HEK293T (cell line): ENCODE data around the gene MYO16.

Experiments used
- ARNT ChIP-seq: fragments of 450-650 bp; IDR thresholded peaks from 2 replicates; pipeline ENCODE4 v1.6.1; 2017; ENCODE audit warnings: mild to moderate bottlenecking
- BHLHE40 ChIP-seq: fragments of 450-650 bp; IDR thresholded peaks from 2 replicates; pipeline ENCODE4 v1.6.1; 2016; ENCODE audit warnings: mild to moderate bottlenecking, moderate library complexity, borderline replicate concordance
- CTBP1 ChIP-seq: fragments of 450-650 bp; IDR thresholded peaks from 2 replicates; pipeline ENCODE4 v1.6.1; 2016; ENCODE audit warnings: borderline replicate concordance
- ELF4 ChIP-seq: fragments of 450-650 bp; IDR thresholded peaks from 2 replicates; pipeline ENCODE4 v1.6.1; 2017; ENCODE audit warnings: antibody characterized with exemption
- FOXA1 ChIP-seq: fragments of 450-650 bp; IDR thresholded peaks from 2 replicates; pipeline ENCODE4 v1.6.1; 2016; ENCODE audit warnings: mild to moderate bottlenecking
- FOXK2 ChIP-seq: fragments of 450-650 bp; IDR thresholded peaks from 2 replicates; pipeline ENCODE4 v1.6.1; 2016; ENCODE audit warnings: mild to moderate bottlenecking
- FOXM1 ChIP-seq: fragments of 450-650 bp; IDR thresholded peaks from 2 replicates; pipeline ENCODE4 v1.6.1; 2017; ENCODE audit warnings: mild to moderate bottlenecking, borderline replicate concordance
- L3MBTL2 ChIP-seq: fragments of 450-650 bp; conservative IDR thresholded peaks from 2 replicates; pipeline ENCODE4 v1.6.1; 2016; ENCODE audit warnings: mild to moderate bottlenecking
- SP1 ChIP-seq: fragments of 450-650 bp; IDR thresholded peaks from 2 replicates; pipeline ENCODE4 v1.6.1; 2017
- SUZ12 ChIP-seq: fragments of 450-650 bp; IDR thresholded peaks from 2 replicates; pipeline ENCODE4 v1.6.1; 2016; ENCODE audit warnings: mild to moderate bottlenecking
- ZNF384 ChIP-seq: fragments of 450-650 bp; IDR thresholded peaks from 2 replicates; pipeline ENCODE4 v1.6.1; 2016
- TF ChIP-seq, protein P1 (sequence below): fragments of 450-650 bp; IDR thresholded peaks from 2 replicates; pipeline ENCODE4 v1.6.1; 2016

GRCh38 chr13:108676620-108677019, 47.2 kb downstream of the MYO16 start:
- no peak for TF ChIP-seq L3MBTL2
- TF ChIP-seq SP1 = no peak
- TF ChIP-seq, protein P1, sequence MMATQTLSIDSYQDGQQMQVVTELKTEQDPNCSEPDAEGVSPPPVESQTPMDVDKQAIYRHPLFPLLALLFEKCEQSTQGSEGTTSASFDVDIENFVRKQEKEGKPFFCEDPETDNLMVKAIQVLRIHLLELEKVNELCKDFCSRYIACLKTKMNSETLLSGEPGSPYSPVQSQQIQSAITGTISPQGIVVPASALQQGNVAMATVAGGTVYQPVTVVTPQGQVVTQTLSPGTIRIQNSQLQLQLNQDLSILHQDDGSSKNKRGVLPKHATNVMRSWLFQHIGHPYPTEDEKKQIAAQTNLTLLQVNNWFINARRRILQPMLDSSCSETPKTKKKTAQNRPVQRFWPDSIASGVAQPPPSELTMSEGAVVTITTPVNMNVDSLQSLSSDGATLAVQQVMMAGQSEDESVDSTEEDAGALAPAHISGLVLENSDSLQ = no peak
- TF ChIP-seq ARNT = no peak
- TF ChIP-seq FOXM1 = no peak
- no peak for TF ChIP-seq ZNF384
- TF ChIP-seq FOXK2 = no peak
- TF ChIP-seq BHLHE40 = no peak
- TF ChIP-seq FOXA1 = no peak
- no peak for TF ChIP-seq CTBP1
- no peak for TF ChIP-seq SUZ12
- TF ChIP-seq ELF4 = no peak
